Neural cell (in vitro differentiated cells): ENCODE measurements around the gene NARF. TPM values are rescaled to one million over a fixed set of nuclear protein-coding genes. Genes with fewer than 3 reads are reported as not detected.

Source experiments
- H2AFZ ChIP-seq: fragments of 200-600, 300-800 bp; sonication (generic), shearing (Covaris generic); 2 replicates; pipeline ENCODE4 v1.6.0; 2014; ENCODE audit warnings: low read depth, mild to moderate bottlenecking, antibody characterized with exemption, low read length, moderate library complexity
- H3F3A ChIP-seq: fragments of 200-600 bp; shearing (Covaris generic); 2 replicates; pipeline ENCODE4 v1.6.1; 2016; ENCODE audit warnings: mild to moderate bottlenecking, moderate library complexity, mixed read lengths, antibody characterized with exemption, low read length; ENCODE audit not compliant: insufficient read depth, poor library complexity, severe bottlenecking
- H3K27ac ChIP-seq: fragments of 200-600, 300-800 bp; sonication (generic), shearing (Covaris generic); 2 replicates; pipeline ENCODE4 v1.5.1; 2014; ENCODE audit warnings: mild to moderate bottlenecking, low read length, moderate library complexity
- H3K27me3 ChIP-seq: fragments of 300-800, 200-600 bp; sonication (generic), shearing (Covaris generic); 2 replicates; pipeline ENCODE4 v1.6.0; 2014; ENCODE audit warnings: mild to moderate bottlenecking, low read depth, low read length, moderate library complexity; ENCODE audit not compliant: insufficient read depth
- H3K36me3 ChIP-seq: fragments of 300-800, 200-600 bp; sonication (generic), shearing (Covaris generic); 2 replicates; pipeline ENCODE4 v1.5.1; 2014; ENCODE audit warnings: mild to moderate bottlenecking, antibody characterized with exemption, low read length, moderate library complexity; ENCODE audit not compliant: insufficient read depth
- H3K4me2 ChIP-seq: fragments of 300-800, 200-600 bp; sonication (generic), shearing (Covaris generic); 2 replicates; pipeline ENCODE4 v1.6.0; 2014; ENCODE audit warnings: mild to moderate bottlenecking, low read length
- H3K4me3 ChIP-seq: fragments of 300-800, 200-600 bp; sonication (generic), shearing (Covaris generic); 2 replicates; pipeline ENCODE4 v1.5.1; 2014; ENCODE audit warnings: mild to moderate bottlenecking, low read length, moderate library complexity
- H3K79me2 ChIP-seq: fragments of 200-600 bp; shearing (Covaris generic); replicated peaks from 2 replicates; pipeline ENCODE4 v1.6.0; 2014; ENCODE audit warnings: mild to moderate bottlenecking, low read length, moderate library complexity; ENCODE audit not compliant: insufficient read depth
- H3K9ac ChIP-seq: fragments of 300-800, 200-600 bp; sonication (generic), shearing (Covaris generic); 2 replicates; pipeline ENCODE4 v1.6.1; 2016; ENCODE audit warnings: mild to moderate bottlenecking, low read length, mixed read lengths
- H3K9me2 ChIP-seq: fragments of 200-600 bp; shearing (Covaris generic); 2 replicates; pipeline ENCODE4 v1.6.1; 2016; ENCODE audit warnings: mild to moderate bottlenecking, low read length, mixed read lengths; ENCODE audit not compliant: insufficient read depth
- H3K9me3 ChIP-seq: fragments of 200-600, 300-800 bp; sonication (generic), shearing (Covaris generic); 2 replicates; pipeline ENCODE4 v1.6.1; 2016; ENCODE audit warnings: mild to moderate bottlenecking, mixed run types, low read length, moderate library complexity, mixed read lengths
- H4K20me1 ChIP-seq: fragments of 200-600 bp; shearing (Covaris generic); 2 replicates; pipeline ENCODE4 v1.6.1; 2016; ENCODE audit warnings: mild to moderate bottlenecking, mixed run types; ENCODE audit not compliant: insufficient read depth
- CTCF ChIP-seq: fragments of 450-650 bp; IDR thresholded peaks from 2 replicates; pipeline ENCODE4 v1.5.1; 2014; ENCODE audit warnings: antibody characterized with exemption, mild to moderate bottlenecking, moderate library complexity; ENCODE audit not compliant: poor library complexity, severe bottlenecking
- EP300 ChIP-seq: fragments of 450-650 bp; conservative IDR thresholded peaks from 2 replicates; pipeline ENCODE4 v1.6.1; 2014; ENCODE audit warnings: antibody characterized with exemption, mild to moderate bottlenecking, moderate library complexity; ENCODE audit not compliant: poor library complexity, severe bottlenecking
- EZH2 ChIP-seq: fragments of 200-600, 300-800 bp; shearing (Covaris generic), sonication (generic); IDR thresholded peaks from 2 replicates; pipeline ENCODE4 v1.6.1; 2014; ENCODE audit warnings: antibody characterized with exemption, low read length, borderline replicate concordance, mild to moderate bottlenecking; ENCODE audit not compliant: insufficient read depth, poor library complexity, severe bottlenecking
- MXI1 ChIP-seq: fragments of 450-650 bp; conservative IDR thresholded peaks from 2 replicates; pipeline ENCODE4 v1.6.1; 2014; ENCODE audit warnings: antibody characterized with exemption, mild to moderate bottlenecking; ENCODE audit not compliant: poor library complexity, severe bottlenecking
- POLR2AphosphoS5 ChIP-seq: IDR thresholded peaks from 2 replicates; pipeline ENCODE4 v1.6.1; 2012
- RAD21 ChIP-seq: fragments of 450-650 bp; conservative IDR thresholded peaks from 2 replicates; pipeline ENCODE4 v1.6.1; 2014; ENCODE audit warnings: antibody characterized with exemption, mild to moderate bottlenecking, moderate library complexity
- REST ChIP-seq: IDR thresholded peaks from 2 replicates; pipeline ENCODE4 v1.6.1; 2012; ENCODE audit warnings: borderline replicate concordance
- SMC3 ChIP-seq: fragments of 450-650 bp; conservative IDR thresholded peaks from 2 replicates; pipeline ENCODE4 v1.6.1; 2014; ENCODE audit warnings: antibody characterized with exemption, mild to moderate bottlenecking, moderate library complexity; ENCODE audit not compliant: poor library complexity
- TAF1 ChIP-seq: IDR thresholded peaks from 2 replicates; pipeline ENCODE4 v1.6.1; 2012; ENCODE audit warnings: low read depth
- polyA plus RNA-seq: library from polyadenylated mRNA; depleted of rRNA; stranded (reverse); fragments of >200 nt; gene quantifications from 2 replicates; pipeline ENCODE4 v1.2.3, GENCODE V29; 2014

Gene NARF
- polyA plus RNA-seq, 1 donor from 2014 or later: 243 TPM

- no peaks in the 10 kb centered on the region for H3K27me3 ChIP-seq
- H2AFZ ChIP-seq: no peak overlapping the region
- TF ChIP-seq REST (no peak), EZH2 (no peak), MXI1 (no peak), RAD21 (no peak), TAF1 (no peak), SMC3 (no peak), CTCF (no peak), POLR2AphosphoS5 (no peak)
- no peak overlapping the region for H3K4me3 ChIP-seq
- no peak overlapping the region for H3K4me2 ChIP-seq
- peaks cover 5% of the 10 kb centered on the region for H3K36me3 ChIP-seq
- H3K9me3 ChIP-seq: no peaks in the 10 kb centered on the region
- H3F3A ChIP-seq: no peaks in the 10 kb centered on the region
- no peaks in the 10 kb centered on the region for H3K9me2 ChIP-seq
- H3K9ac ChIP-seq: no peak overlapping the region
- no peaks in the 10 kb centered on the region for H3K79me2 ChIP-seq
- no peak overlapping the region for H3K27ac ChIP-seq
- no peaks in the 10 kb centered on the region for H4K20me1 ChIP-seq
Measured at GRCh38 chr17:82486231-82487094, 27.9 kb downstream of the NARF start.

GRCh38 chr17:82487910-82488309 is 29.4 kb downstream of the NARF start:
- H3K27ac ChIP-seq: no peak overlapping the region

More at GRCh38 chr17:82487910-82488309, 29.4 kb downstream of the NARF start:
- Histone ChIP-seq H3K27me3 (no peaks in the 10 kb centered on the region), H3K9me2 (no peaks in the 10 kb centered on the region), H3F3A (no peaks in the 10 kb centered on the region), H3K4me3 (no peak overlapping the region), H2AFZ (no peak overlapping the region), H3K4me2 (no peak overlapping the region), H3K9ac (no peak overlapping the region), H3K36me3 (peaks cover 5% of the 10 kb centered on the region), H4K20me1 (no peaks in the 10 kb centered on the region), H3K9me3 (no peaks in the 10 kb centered on the region), H3K79me2 (no peaks in the 10 kb centered on the region)
- no peak for TF ChIP-seq POLR2AphosphoS5
- no peak for TF ChIP-seq EP300
- no peak for TF ChIP-seq SMC3
- no peak for TF ChIP-seq CTCF
- no peak for TF ChIP-seq REST
- no peak for TF ChIP-seq RAD21
- TF ChIP-seq EZH2: no peak
- TF ChIP-seq MXI1: no peak
- TF ChIP-seq TAF1: no peak
